ENCODE measurements around the gene F11R. TPM values are rescaled to one million over a fixed set of nuclear protein-coding genes. Genes with fewer than 3 reads are reported as not detected.
A peak's percentile ranks its signal among the peaks of the same experiment; 100 is the strongest.
"Not testable (repeated sequence)": the region's sequence is repeated elsewhere in the genome, so short reads cannot be mapped to it uniquely, and the experiment has no call there.

Gene F11R
- total RNA-seq, 1 donor from 2014 or later = 178 TPM

GRCh38 chr1:161017756-161018630 lies 3.0 kb downstream of the F11R start:
- intact Hi-C loops (cut with DNase I) = no loop called here

GRCh38 chr1:161017181-161017580 lies 3.8 kb downstream of the F11R start:
- H3K4me3 ChIP-seq; H3K36me3 ChIP-seq; DNase-seq (ENCODE audit: extremely low spot score in 2 of 2); intact Hi-C loops (cut with DNase I); H3K27me3 ChIP-seq; H3K9me3 ChIP-seq: not testable (repeated sequence)
- Histone ChIP-seq H3K27ac (peak overlapping the region; percentile 89), H3K4me1 (peaks cover 52% of the 10 kb centered on the region)

More at GRCh38 chr1:161017756-161018630, 3.0 kb downstream of the F11R start:
- H3K9me3 ChIP-seq = no peaks in the 10 kb centered on the region
- H3K4me3 ChIP-seq = peak overlapping the region in 1 of 2 donors; percentile 59
- H3K27me3 ChIP-seq = no peaks in the 10 kb centered on the region
- no peaks in the 10 kb centered on the region for H3K36me3 ChIP-seq
- no peak for TF ChIP-seq CTCF (IDR thresholded peaks at IDR 0.05)
- no peak for TF ChIP-seq POLR2A (IDR thresholded peaks at IDR 0.05)
- H3K4me1 ChIP-seq = peaks cover 47% of the 10 kb centered on the region
- DNase-seq (ENCODE audit: extremely low spot score in 2 of 2) = no peak
- peak overlapping the region; percentile 89 for H3K27ac ChIP-seq

GRCh38 chr1:161016683-161017082 lies 4.3 kb downstream of the F11R start:
- peaks cover 50% of the 10 kb centered on the region for H3K4me1 ChIP-seq
- TF ChIP-seq POLR2AphosphoS5 (IDR thresholded peaks at IDR 0.05; ENCODE audit: insufficient read depth in 1 of 2, low read depth in 1 of 2) = peak in 1 of 2 donors; percentile 22

GRCh38 chr1:161013488-161014230 lies 7.3 kb downstream of the F11R start:
- Histone ChIP-seq H3K27me3 (no peaks in the 10 kb centered on the region), H3K9me3 (no peaks in the 10 kb centered on the region), H3K36me3 (no peaks in the 10 kb centered on the region), H3K4me1 (peaks cover 30% of the 10 kb centered on the region), H3K27ac (peak overlapping the region; percentile 81), H3K4me3 (peak overlapping the region in 1 of 2 donors; percentile 8)
- intact Hi-C loops (cut with DNase I) = no loop called here
- TF ChIP-seq CTCF (IDR thresholded peaks at IDR 0.05) = no peak
- TF ChIP-seq POLR2AphosphoS5 (IDR thresholded peaks at IDR 0.05; ENCODE audit: insufficient read depth in 1 of 2, low read depth in 1 of 2) = peak; percentile 83 to 84
- peak in 1 of 2 donors; percentile 93 for DNase-seq (ENCODE audit: extremely low spot score in 2 of 2)

More at GRCh38 chr1:161016683-161017082, 4.3 kb downstream of the F11R start:
- H3K36me3 ChIP-seq; intact Hi-C loops (cut with DNase I); DNase-seq (ENCODE audit: extremely low spot score in 2 of 2); H3K27me3 ChIP-seq; H3K9me3 ChIP-seq; H3K4me3 ChIP-seq: not testable (repeated sequence)
- peak overlapping the region; percentile 89 for H3K27ac ChIP-seq

GRCh38 chr1:161013131-161013487 lies 7.8 kb downstream of the F11R start:
- no peaks in the 10 kb centered on the region for H3K27me3 ChIP-seq
- H3K27ac ChIP-seq = peak overlapping the region; percentile 81
- intact Hi-C loops (cut with DNase I) = no loop called here
- peak overlapping the region in 1 of 2 donors; percentile 8 for H3K4me3 ChIP-seq
- no peaks in the 10 kb centered on the region for H3K9me3 ChIP-seq
- DNase-seq (ENCODE audit: extremely low spot score in 2 of 2) = no peak
- peaks cover 30% of the 10 kb centered on the region for H3K4me1 ChIP-seq
- no peaks in the 10 kb centered on the region for H3K36me3 ChIP-seq
- TF ChIP-seq POLR2A (IDR thresholded peaks at IDR 0.05) (no peak), POLR2AphosphoS5 (IDR thresholded peaks at IDR 0.05; ENCODE audit: insufficient read depth in 1 of 2, low read depth in 1 of 2) (no peak), CTCF (IDR thresholded peaks at IDR 0.05) (no peak)

GRCh38 chr1:161012420-161012819 lies 8.5 kb downstream of the F11R start:
- Histone ChIP-seq H3K27me3 (no peaks in the 10 kb centered on the region), H3K36me3 (no peaks in the 10 kb centered on the region), H3K4me1 (peaks cover 30% of the 10 kb centered on the region), H3K4me3 (no peak overlapping the region), H3K9me3 (no peaks in the 10 kb centered on the region), H3K27ac (peak overlapping the region; percentile 81)
- no peak for TF ChIP-seq POLR2A (IDR thresholded peaks at IDR 0.05)
- no peak for TF ChIP-seq CTCF (IDR thresholded peaks at IDR 0.05)
- no peak for TF ChIP-seq POLR2AphosphoS5 (IDR thresholded peaks at IDR 0.05; ENCODE audit: insufficient read depth in 1 of 2, low read depth in 1 of 2)
- no peak for DNase-seq (ENCODE audit: extremely low spot score in 2 of 2)
- intact Hi-C loops (cut with DNase I) = no loop called here
